HEK293 (cell line): ENCODE measurements around the gene KCNJ14.

Experiments used
- CTCF ChIA-PET: fragments of 350-600 bp; formaldehyde crosslinking; extraction: SDS; loops from one replicate; lab custom pipeline; 2021; ENCODE audit warnings: antibody characterized with exemption; lab: Yijun Ruan, JAX
- POLR2A ChIA-PET: fragments of 300-600 bp; formaldehyde crosslinking; extraction: SDS; loops from one replicate; lab custom pipeline; 2020; ENCODE audit warnings: antibody characterized with exemption, inconsistent platforms; lab: Yijun Ruan, JAX
- H3K27ac ChIP-seq: fragments of 200-500 bp; sonication (Bioruptor generic); 2 replicates; pipeline ENCODE4 v1.5.1; 2014; ENCODE audit warnings: low read depth, low read length, control low read depth, inconsistent platforms; ENCODE audit errors: extremely low read depth
- H3K36me3 ChIP-seq, 2 experiments: fragments of 200-500 bp in 1 of 2; sonication (Bioruptor generic) in 1 of 2; 1 replicate in 1 of 2; 2 replicates in 1 of 2; pipeline ENCODE4 v1.5.1; 2014 to 2017; ENCODE audit warnings: inconsistent platforms in 2 of 2, low read length in 2 of 2; ENCODE audit not compliant: control insufficient read depth in 2 of 2, insufficient read depth in 1 of 2
- H3K4me1 ChIP-seq: fragments of 200-500 bp; sonication (Bioruptor generic); 2 replicates; pipeline ENCODE4 v1.5.1; 2014; ENCODE audit warnings: mild to moderate bottlenecking, low read length, inconsistent platforms; ENCODE audit not compliant: control insufficient read depth, insufficient read depth
- H3K4me3 ChIP-seq: 2 replicates; pipeline ENCODE4 v1.5.1; 2011; ENCODE audit warnings: low read depth, mild to moderate bottlenecking, control low read depth, low read length, moderate library complexity
- H3K9me3 ChIP-seq: fragments of 200-500 bp; sonication (Bioruptor generic); 2 replicates; pipeline ENCODE4 v1.5.1; 2014; ENCODE audit warnings: low read depth, low read length, inconsistent platforms; ENCODE audit not compliant: control insufficient read depth, insufficient read depth
- CTCF ChIP-seq: fragments of 450-650 bp; formaldehyde crosslinking; IDR thresholded peaks from 2 replicates; pipeline ENCODE4 v1.5.1; 2016; ENCODE audit warnings: missing biosample characterization, missing genetic modification characterization
- GLIS1 ChIP-seq: fragments of 450-650 bp; formaldehyde crosslinking; IDR thresholded peaks from 2 replicates; pipeline ENCODE4 v1.5.1; 2016; ENCODE audit warnings: missing biosample characterization, missing genetic modification characterization
- ZBTB21 ChIP-seq: fragments of 450-650 bp; formaldehyde crosslinking; IDR thresholded peaks from 2 replicates; pipeline ENCODE4 v1.5.1; 2017; ENCODE audit warnings: missing biosample characterization, missing genetic modification characterization
- ZBTB8A ChIP-seq: fragments of 450-650 bp; formaldehyde crosslinking; IDR thresholded peaks from 2 replicates; pipeline ENCODE4 v1.5.1; 2016; ENCODE audit warnings: missing biosample characterization, missing genetic modification characterization
- ZFP41 ChIP-seq: fragments of 450-650 bp; formaldehyde crosslinking; IDR thresholded peaks from 2 replicates; pipeline ENCODE4 v1.5.1; 2016; ENCODE audit warnings: missing biosample characterization, missing genetic modification characterization, borderline replicate concordance
- ZNF121 ChIP-seq: fragments of 450-650 bp; formaldehyde crosslinking; IDR thresholded peaks from 2 replicates; pipeline ENCODE4 v1.5.1; 2016; ENCODE audit warnings: missing biosample characterization, missing genetic modification characterization
- ZNF146 ChIP-seq: fragments of 450-650 bp; formaldehyde crosslinking; IDR thresholded peaks from 2 replicates; pipeline ENCODE4 v1.5.1; 2016; ENCODE audit warnings: missing biosample characterization, missing genetic modification characterization
- ZNF175 ChIP-seq: fragments of 450-650 bp; formaldehyde crosslinking; IDR thresholded peaks from 2 replicates; pipeline ENCODE4 v1.5.1; 2016; ENCODE audit warnings: missing biosample characterization, missing genetic modification characterization
- ZNF211 ChIP-seq: fragments of 450-650 bp; formaldehyde crosslinking; IDR thresholded peaks from 2 replicates; pipeline ENCODE4 v1.5.1; 2016; ENCODE audit warnings: low read depth, missing biosample characterization, missing genetic modification characterization
- ZNF24 ChIP-seq: fragments of 450-650 bp; formaldehyde crosslinking; IDR thresholded peaks from 2 replicates; pipeline ENCODE4 v1.5.1; 2016; ENCODE audit warnings: missing biosample characterization, missing genetic modification characterization
- ZNF335 ChIP-seq: fragments of 450-650 bp; formaldehyde crosslinking; conservative IDR thresholded peaks from 2 replicates; pipeline ENCODE4 v1.5.1; 2016; ENCODE audit warnings: missing biosample characterization, missing genetic modification characterization
- ZNF510 ChIP-seq: fragments of 450-650 bp; formaldehyde crosslinking; IDR thresholded peaks from 2 replicates; pipeline ENCODE4 v1.5.1; 2018; ENCODE audit warnings: mild to moderate bottlenecking, missing genetic modification characterization, missing biosample characterization; ENCODE audit not compliant: insufficient replicate concordance
- ZNF530 ChIP-seq: fragments of 450-650 bp; formaldehyde crosslinking; IDR thresholded peaks from 2 replicates; pipeline ENCODE4 v1.5.1; 2016; ENCODE audit warnings: low read depth, missing biosample characterization, missing genetic modification characterization
- ZNF585B ChIP-seq: fragments of 450-650 bp; formaldehyde crosslinking; IDR thresholded peaks from 2 replicates; pipeline ENCODE4 v1.5.1; 2016; ENCODE audit warnings: missing biosample characterization, missing genetic modification characterization
- ZNF600 ChIP-seq: fragments of 450-650 bp; formaldehyde crosslinking; IDR thresholded peaks from 2 replicates; pipeline ENCODE4 v1.5.1; 2016; ENCODE audit warnings: missing biosample characterization, missing genetic modification characterization
- ZNF768 ChIP-seq: fragments of 450-650 bp; formaldehyde crosslinking; IDR thresholded peaks from 2 replicates; pipeline ENCODE4 v1.5.1; 2018; ENCODE audit warnings: missing biosample characterization, mild to moderate bottlenecking, missing genetic modification characterization
- ZNF791 ChIP-seq: fragments of 450-650 bp; formaldehyde crosslinking; IDR thresholded peaks from 2 replicates; pipeline ENCODE4 v1.5.1; 2016; ENCODE audit warnings: missing biosample characterization, missing genetic modification characterization
- TF ChIP-seq, protein P1 (sequence below): fragments of 450-650 bp; formaldehyde crosslinking; IDR thresholded peaks from 2 replicates; pipeline ENCODE4 v1.5.1; 2017; ENCODE audit warnings: missing biosample characterization, mild to moderate bottlenecking, missing genetic modification characterization, moderate library complexity
- TF ChIP-seq, protein P2 (sequence below): fragments of 450-650 bp; formaldehyde crosslinking; IDR thresholded peaks from 2 replicates; pipeline ENCODE4 v1.5.1; 2016; ENCODE audit warnings: missing biosample characterization, missing genetic modification characterization
- TF ChIP-seq, protein P3 (sequence below): sonication (generic); formaldehyde crosslinking; IDR thresholded peaks from 2 replicates; pipeline ENCODE4 v1.8.1; 2022; ENCODE audit warnings: mild to moderate bottlenecking, moderate library complexity, missing genetic modification reagents

KCNJ14 gene

GRCh38 chr19:48456864-48457263 is 1.5 kb downstream of the KCNJ14 start:
- TF ChIP-seq ZNF24 (tag by site-specific recombination) (no peak), ZNF121 (tag by site-specific recombination) (peak; percentile 71; the same call in 1 of the 2 replicates), ZNF146 (tag by site-specific recombination) (no peak)
- TF ChIP-seq, protein P1, sequence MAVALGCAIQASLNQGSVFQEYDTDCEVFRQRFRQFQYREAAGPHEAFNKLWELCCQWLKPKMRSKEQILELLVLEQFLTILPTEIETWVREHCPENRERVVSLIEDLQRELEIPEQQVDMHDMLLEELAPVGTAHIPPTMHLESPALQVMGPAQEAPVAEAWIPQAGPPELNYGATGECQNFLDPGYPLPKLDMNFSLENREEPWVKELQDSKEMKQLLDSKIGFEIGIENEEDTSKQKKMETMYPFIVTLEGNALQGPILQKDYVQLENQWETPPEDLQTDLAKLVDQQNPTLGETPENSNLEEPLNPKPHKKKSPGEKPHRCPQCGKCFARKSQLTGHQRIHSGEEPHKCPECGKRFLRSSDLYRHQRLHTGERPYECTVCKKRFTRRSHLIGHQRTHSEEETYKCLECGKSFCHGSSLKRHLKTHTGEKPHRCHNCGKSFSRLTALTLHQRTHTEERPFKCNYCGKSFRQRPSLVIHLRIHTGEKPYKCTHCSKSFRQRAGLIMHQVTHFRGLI: no peak
- TF ChIP-seq, all 188 proteins: peak for 1
- peaks cover 54 to 59% of the 10 kb centered on the region in 2 experiments for H3K36me3 ChIP-seq
- POLR2A ChIA-PET: interaction anchor here (0.6 to 1.1 kb wide), 2 partner anchors 23 to 36 kb away, joined by 3 to 5 read pairs; no protein-coding TSS in a partner anchor
- H3K4me3 ChIP-seq: no peak overlapping the region
- H3K4me1 ChIP-seq: no peaks in the 10 kb centered on the region
- CTCF ChIA-PET: interaction anchor here (0.5 to 0.6 kb wide), 2 partner anchors 121 to 385 kb away, joined by 3 to 4 read pairs; no protein-coding TSS in a partner anchor
- H3K9me3 ChIP-seq: no peaks in the 10 kb centered on the region
- H3K27ac ChIP-seq: no peak overlapping the region

DNA sequence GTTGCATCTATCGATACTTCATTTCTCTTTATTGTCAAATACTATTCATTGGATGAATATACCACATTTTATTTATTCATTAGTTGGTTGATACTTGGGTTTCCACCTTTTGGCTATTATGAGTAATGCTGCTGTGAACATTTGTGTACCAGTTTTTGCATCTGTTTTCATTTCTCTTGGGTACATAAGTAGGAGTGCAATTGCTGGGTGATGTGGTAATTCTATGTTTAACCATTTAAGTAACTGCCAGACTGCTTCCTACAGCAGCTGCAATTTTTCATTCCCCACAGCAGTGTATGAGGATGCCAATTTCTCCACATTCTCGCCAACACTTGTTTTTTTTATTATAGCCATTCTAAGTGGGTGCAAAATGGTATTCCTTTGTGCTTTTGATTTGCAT is 2.6 kb downstream of the KCNJ14 start:
- Histone ChIP-seq H3K36me3 (peaks cover 47 to 61% of the 10 kb centered on the region in 2 experiments), H3K9me3 (no peaks in the 10 kb centered on the region), H3K27ac (no peak overlapping the region), H3K4me3 (no peak overlapping the region), H3K4me1 (no peaks in the 10 kb centered on the region)
- CTCF ChIA-PET: interaction anchor here (0.5 kb wide), 1 partner anchor 62 kb away, joined by 5 read pairs; no protein-coding TSS in a partner anchor
- POLR2A ChIA-PET: interaction anchor here (1.1 kb wide), 1 partner anchor 22 kb away, joined by 5 read pairs; no protein-coding TSS in a partner anchor
- TF ChIP-seq ZFP41 (tag by site-specific recombination) (no peak), ZNF175 (tag by site-specific recombination) (no peak), ZBTB21 (no peak), GLIS1 (no peak), ZNF530 (tag by site-specific recombination) (no peak), ZNF335 (tag by site-specific recombination) (no peak), CTCF (tag by site-specific recombination) (no peak), ZNF585B (tag by site-specific recombination) (no peak), ZNF510 (tag by site-specific recombination) (no peak), ZBTB8A (tag by site-specific recombination) (no peak), ZNF791 (tag by site-specific recombination) (no peak)
- TF ChIP-seq, protein P2, sequence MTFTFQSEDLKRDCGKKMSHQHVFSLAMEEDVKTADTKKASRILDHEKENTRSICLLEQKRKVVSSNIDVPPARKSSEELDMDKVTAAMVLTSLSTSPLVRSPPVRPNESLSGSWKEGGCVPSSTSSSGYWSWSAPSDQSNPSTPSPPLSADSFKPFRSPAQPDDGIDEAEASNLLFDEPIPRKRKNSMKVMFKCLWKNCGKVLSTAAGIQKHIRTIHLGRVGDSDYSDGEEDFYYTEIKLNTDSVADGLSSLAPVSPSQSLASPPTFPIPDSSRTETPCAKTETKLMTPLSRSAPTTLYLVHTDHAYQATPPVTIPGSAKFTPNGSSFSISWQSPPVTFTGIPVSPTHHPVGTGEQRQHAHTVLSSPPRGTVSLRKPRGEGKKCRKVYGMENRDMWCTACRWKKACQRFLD: no peak

DNA sequence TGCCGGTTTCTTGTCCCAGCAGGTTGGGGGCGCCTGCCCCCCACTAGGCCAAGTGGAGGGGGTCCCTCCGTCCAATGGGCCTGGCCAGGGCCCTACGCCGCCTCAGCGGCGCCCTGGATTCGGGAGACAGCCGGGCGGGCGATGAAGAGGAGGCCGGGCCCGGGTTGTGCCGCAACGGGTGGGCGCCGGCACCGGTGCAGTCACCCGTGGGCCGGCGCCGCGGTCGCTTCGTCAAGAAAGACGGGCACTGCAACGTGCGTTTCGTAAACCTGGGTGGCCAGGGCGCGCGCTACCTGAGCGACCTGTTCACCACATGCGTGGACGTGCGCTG is 6.2 kb downstream of the KCNJ14 start:
- TF ChIP-seq ZNF600 (tag by site-specific recombination) (no peak), ZNF530 (tag by site-specific recombination) (no peak), ZNF768 (tag by site-specific recombination) (no peak), ZNF211 (no peak)
- TF ChIP-seq, protein P3, sequence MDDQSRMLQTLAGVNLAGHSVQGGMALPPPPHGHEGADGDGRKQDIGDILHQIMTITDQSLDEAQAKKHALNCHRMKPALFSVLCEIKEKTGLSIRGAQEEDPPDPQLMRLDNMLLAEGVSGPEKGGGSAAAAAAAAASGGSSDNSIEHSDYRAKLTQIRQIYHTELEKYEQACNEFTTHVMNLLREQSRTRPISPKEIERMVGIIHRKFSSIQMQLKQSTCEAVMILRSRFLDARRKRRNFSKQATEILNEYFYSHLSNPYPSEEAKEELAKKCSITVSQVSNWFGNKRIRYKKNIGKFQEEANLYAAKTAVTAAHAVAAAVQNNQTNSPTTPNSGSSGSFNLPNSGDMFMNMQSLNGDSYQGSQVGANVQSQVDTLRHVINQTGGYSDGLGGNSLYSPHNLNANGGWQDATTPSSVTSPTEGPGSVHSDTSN (CRISPR knock-in tag): no peak
- ChIA-PET CTCF (interaction anchor here (0.6 kb wide), 2 partner anchors 11 to 195 kb away, joined by 3 read pairs; no protein-coding TSS in a partner anchor), POLR2A (interaction anchor here (0.6 to 1.3 kb wide), 5 partner anchors 9 to 99 kb away, joined by 3 to 4 read pairs (median 3); no protein-coding TSS in a partner anchor)
- Histone ChIP-seq H3K27ac (no peak overlapping the region), H3K36me3 (peaks cover 27% of the 10 kb centered on the region in 2 experiments), H3K4me3 (no peak overlapping the region), H3K9me3 (no peaks in the 10 kb centered on the region), H3K4me1 (no peaks in the 10 kb centered on the region)
